GM12878 (cell line): ENCODE data around the gene GPC2. TPM values are rescaled to one million over a fixed set of nuclear protein-coding genes. Genes with fewer than 3 reads are reported as not detected.
A peak's percentile ranks its signal among the peaks of the same experiment; 100 is the strongest.

ENCODE experiments used
- ATF7 ChIP-seq: fragments of 450-650 bp; IDR thresholded peaks from 2 replicates; pipeline ENCODE4 v1.6.1; 2016; ENCODE audit warnings: low read depth, mild to moderate bottlenecking
- CEBPB ChIP-seq, 2 experiments: fragments of 150-350 bp in 1 of 2; IDR thresholded peaks; 2 replicates each; pipeline ENCODE4 v1.6.1; 2012 to 2014; ENCODE audit warnings: low read depth in 2 of 2, low read length in 2 of 2, borderline replicate concordance in 1 of 2, inconsistent platforms in 1 of 2
- EGR1 ChIP-seq, 2 experiments: IDR thresholded peaks; 1 replicate in 1 of 2; 2 replicates in 1 of 2; pipeline ENCODE4 v1.6.1; 2011 to 2012; ENCODE audit warnings: low read depth in 2 of 2, low read length in 2 of 2, borderline replicate concordance in 1 of 2, mild to moderate bottlenecking in 1 of 2, moderate library complexity in 1 of 2
- HDGF ChIP-seq: fragments of 450-650 bp; IDR thresholded peaks from 2 replicates; pipeline ENCODE4 v1.6.1; 2016; ENCODE audit warnings: antibody characterized with exemption
- IKZF2 ChIP-seq, 2 experiments: fragments of 450-650 bp; IDR thresholded peaks; 2 replicates each; pipeline ENCODE4 v1.6.1; 2017; ENCODE audit warnings: mild to moderate bottlenecking in 2 of 2, moderate library complexity in 2 of 2
- NFXL1 ChIP-seq: fragments of 450-650 bp; IDR thresholded peaks from 2 replicates; pipeline ENCODE4 v1.6.1; 2017; ENCODE audit warnings: antibody characterized with exemption, mild to moderate bottlenecking, borderline replicate concordance
- RAD51 ChIP-seq: fragments of 450-650 bp; IDR thresholded peaks from 2 replicates; pipeline ENCODE4 v1.6.1; 2016; ENCODE audit warnings: moderate library complexity, mild to moderate bottlenecking, inconsistent platforms
- RFX5 ChIP-seq: IDR thresholded peaks from 2 replicates; pipeline ENCODE4 v1.6.1; 2011; ENCODE audit warnings: low read depth, low read length, improper control_type of control experiment
- RUNX3 ChIP-seq: IDR thresholded peaks from 2 replicates; pipeline ENCODE4 v1.6.1; 2012; ENCODE audit warnings: low read length, inconsistent platforms
- SMARCA5 ChIP-seq: fragments of 450-650 bp; IDR thresholded peaks from 2 replicates; pipeline ENCODE4 v1.6.1; 2017; ENCODE audit warnings: mild to moderate bottlenecking
- SUPT20H ChIP-seq: IDR thresholded peaks from 2 replicates; pipeline ENCODE4 v1.6.1; 2011; ENCODE audit warnings: low read depth, mild to moderate bottlenecking, low read length, moderate library complexity, borderline replicate concordance; ENCODE audit not compliant: control insufficient read depth
- TARDBP ChIP-seq: IDR thresholded peaks from 2 replicates; pipeline ENCODE4 v1.6.1; 2016; ENCODE audit warnings: borderline replicate concordance
- ZNF274 ChIP-seq: IDR thresholded peaks from one replicate; pipeline ENCODE4 v1.8.0; 2011; ENCODE audit not compliant: insufficient read length, insufficient read depth
- polyA plus RNA-seq, 11 experiments: library from polyadenylated mRNA; depleted of rRNA in 4 of 11; unstranded in 6 of 11; stranded (reverse) in 5 of 11; fragments of >200 nt; fragmentation: Nextera tagmentation in 4 of 11; fragmentation: Illumina TruSeq in 1 of 11; extraction: Ambion mirVana in 4 of 11; extraction: Trizol in 1 of 11; gene quantifications; 1 replicate in 1 of 11; 2 replicates in 10 of 11; pipeline versions ENCODE4 v1.2.1 to v1.2.3, GENCODE V29; 2011 to 2016; ENCODE audit warnings: inconsistent platforms in 2 of 11, missing spikeins in 2 of 11, low read depth in 1 of 11
- total RNA-seq, 4 experiments: library from RNA; depleted of rRNA in 3 of 4; stranded (reverse); fragments of >200 nt in 3 of 4; fragmentation: Illumina TruSeq in 1 of 4; extraction: Trizol in 1 of 4; gene quantifications; 2 replicates each; pipeline versions ENCODE4 v1.2.1 to v1.2.3, GENCODE V29; 2013 to 2021
- TF ChIP-seq, protein P1 (sequence below): fragments of 450-650 bp; IDR thresholded peaks from 2 replicates; pipeline ENCODE4 v1.6.1; 2018; ENCODE audit warnings: borderline replicate concordance, mild to moderate bottlenecking; ENCODE audit not compliant: partially characterized antibody
- TF ChIP-seq, protein P2 (sequence below): fragments of 450-650 bp; formaldehyde crosslinking; IDR thresholded peaks from 2 replicates; pipeline ENCODE4 v1.5.0; 2022; ENCODE audit warnings: mild to moderate bottlenecking, missing genetic modification characterization
- TF ChIP-seq, protein P3 (sequence below): fragments of 450-650 bp; IDR thresholded peaks from 2 replicates; pipeline ENCODE4 v1.6.1; 2017; ENCODE audit warnings: borderline replicate concordance
- TF ChIP-seq, protein P4 (sequence below): fragments of 450-650 bp; IDR thresholded peaks from 2 replicates; pipeline ENCODE4 v1.6.1; 2017; ENCODE audit warnings: low read depth, mild to moderate bottlenecking, moderate library complexity
- TF ChIP-seq, protein P5 (sequence below): IDR thresholded peaks from 2 replicates; pipeline ENCODE4 v1.6.1; 2011; ENCODE audit warnings: low read depth, low read length, improper control_type of control experiment, borderline replicate concordance

Gene GPC2
- total and polyA plus RNA-seq, 10 of the 15 experiments (the other 5 are each of a cell fraction or from before 2014, with no cell fraction given): 0.19 to 6.3 (median 0.77) TPM

DNA sequence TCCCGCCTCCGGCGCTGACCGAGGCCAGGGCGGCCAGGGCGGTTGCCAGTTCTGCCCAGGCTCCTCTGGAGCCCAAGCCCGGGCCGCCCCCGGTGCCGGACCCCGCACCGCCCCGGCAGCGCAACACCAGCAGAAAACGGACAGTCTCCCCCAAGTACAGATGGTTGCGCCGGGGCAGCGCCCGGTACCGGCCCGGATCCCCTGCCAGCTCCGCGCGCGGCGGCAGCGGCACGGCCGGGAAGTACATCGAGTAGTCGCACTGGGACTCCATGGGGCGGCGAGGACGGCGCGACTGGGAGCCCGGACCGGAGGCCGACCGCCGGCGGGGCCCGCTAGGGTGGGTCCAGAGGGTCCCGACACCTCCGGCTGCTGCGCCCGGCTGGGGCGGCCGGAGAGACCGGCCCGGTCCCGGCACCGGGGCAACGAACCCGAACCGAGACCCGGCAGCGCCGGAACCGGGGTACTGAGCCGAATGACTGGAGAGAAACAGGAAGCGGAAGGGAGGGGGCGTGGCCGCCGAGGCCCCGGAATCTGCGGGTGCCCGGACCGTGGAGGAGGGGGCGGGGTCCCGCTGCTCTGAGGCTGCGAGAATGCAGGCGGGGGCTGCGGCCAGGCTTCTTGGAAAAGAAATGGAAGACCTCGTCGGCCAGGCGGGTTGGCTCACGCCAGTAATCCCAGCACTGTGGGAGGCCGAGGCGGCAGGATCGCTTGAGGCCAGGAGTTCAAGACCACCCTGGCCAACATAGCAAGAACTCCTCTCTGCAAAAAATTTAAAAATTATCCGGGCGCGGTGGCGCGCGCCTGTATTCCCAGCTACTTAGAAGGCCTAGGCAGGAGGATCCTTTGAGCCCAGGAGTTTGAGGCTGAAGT is 18.7 kb downstream of the GPC2 start, which contains the start of gene TRAPPC14 (continued):
- TF ChIP-seq ZNF274 (no peak), CEBPB (IDR thresholded peaks at IDR 0.05; ENCODE audit: borderline replicate concordance in 1 of 2, low read depth in 2 of 2, low read length in 2 of 2) (no peak), ATF7 (no peak), TARDBP (no peak), RAD51 (no peak), SUPT20H (no peak), SMARCA5 (no peak), HDGF (no peak), RUNX3 (peak; percentile 49), EGR1 (IDR thresholded peaks at IDR 0.05; ENCODE audit: borderline replicate concordance in 1 of 2, low read depth in 2 of 2, low read length in 2 of 2) (peak in 1 of 2 experiments; percentile 76; a peak in 1 of 3 replicates), IKZF2 (IDR thresholded peaks at IDR 0.05) (peak in 1 of 2 experiments; percentile 17; a peak in 1 of 4 replicates), RFX5 (no peak), NFXL1 (no peak)
- TF ChIP-seq, protein P1, sequence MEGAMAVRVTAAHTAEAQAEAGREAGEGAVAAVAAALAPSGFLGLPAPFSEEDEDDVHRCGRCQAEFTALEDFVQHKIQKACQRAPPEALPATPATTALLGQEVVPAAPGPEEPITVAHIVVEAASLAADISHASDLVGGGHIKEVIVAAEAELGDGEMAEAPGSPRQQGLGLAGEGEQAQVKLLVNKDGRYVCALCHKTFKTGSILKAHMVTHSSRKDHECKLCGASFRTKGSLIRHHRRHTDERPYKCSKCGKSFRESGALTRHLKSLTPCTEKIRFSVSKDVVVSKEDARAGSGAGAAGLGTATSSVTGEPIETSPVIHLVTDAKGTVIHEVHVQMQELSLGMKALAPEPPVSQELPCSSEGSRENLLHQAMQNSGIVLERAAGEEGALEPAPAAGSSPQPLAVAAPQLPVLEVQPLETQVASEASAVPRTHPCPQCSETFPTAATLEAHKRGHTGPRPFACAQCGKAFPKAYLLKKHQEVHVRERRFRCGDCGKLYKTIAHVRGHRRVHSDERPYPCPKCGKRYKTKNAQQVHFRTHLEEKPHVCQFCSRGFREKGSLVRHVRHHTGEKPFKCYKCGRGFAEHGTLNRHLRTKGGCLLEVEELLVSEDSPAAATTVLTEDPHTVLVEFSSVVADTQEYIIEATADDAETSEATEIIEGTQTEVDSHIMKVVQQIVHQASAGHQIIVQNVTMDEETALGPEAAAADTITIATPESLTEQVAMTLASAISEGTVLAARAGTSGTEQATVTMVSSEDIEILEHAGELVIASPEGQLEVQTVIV: peak; percentile 34
- TF ChIP-seq, protein P2, sequence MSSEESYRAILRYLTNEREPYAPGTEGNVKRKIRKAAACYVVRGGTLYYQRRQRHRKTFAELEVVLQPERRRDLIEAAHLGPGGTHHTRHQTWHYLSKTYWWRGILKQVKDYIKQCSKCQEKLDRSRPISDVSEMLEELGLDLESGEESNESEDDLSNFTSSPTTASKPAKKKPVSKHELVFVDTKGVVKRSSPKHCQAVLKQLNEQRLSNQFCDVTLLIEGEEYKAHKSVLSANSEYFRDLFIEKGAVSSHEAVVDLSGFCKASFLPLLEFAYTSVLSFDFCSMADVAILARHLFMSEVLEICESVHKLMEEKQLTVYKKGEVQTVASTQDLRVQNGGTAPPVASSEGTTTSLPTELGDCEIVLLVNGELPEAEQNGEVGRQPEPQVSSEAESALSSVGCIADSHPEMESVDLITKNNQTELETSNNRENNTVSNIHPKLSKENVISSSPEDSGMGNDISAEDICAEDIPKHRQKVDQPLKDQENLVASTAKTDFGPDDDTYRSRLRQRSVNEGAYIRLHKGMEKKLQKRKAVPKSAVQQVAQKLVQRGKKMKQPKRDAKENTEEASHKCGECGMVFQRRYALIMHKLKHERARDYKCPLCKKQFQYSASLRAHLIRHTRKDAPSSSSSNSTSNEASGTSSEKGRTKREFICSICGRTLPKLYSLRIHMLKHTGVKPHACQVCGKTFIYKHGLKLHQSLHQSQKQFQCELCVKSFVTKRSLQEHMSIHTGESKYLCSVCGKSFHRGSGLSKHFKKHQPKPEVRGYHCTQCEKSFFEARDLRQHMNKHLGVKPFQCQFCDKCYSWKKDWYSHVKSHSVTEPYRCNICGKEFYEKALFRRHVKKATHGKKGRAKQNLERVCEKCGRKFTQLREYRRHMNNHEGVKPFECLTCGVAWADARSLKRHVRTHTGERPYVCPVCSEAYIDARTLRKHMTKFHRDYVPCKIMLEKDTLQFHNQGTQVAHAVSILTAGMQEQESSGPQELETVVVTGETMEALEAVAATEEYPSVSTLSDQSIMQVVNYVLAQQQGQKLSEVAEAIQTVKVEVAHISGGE: no peak
- TF ChIP-seq, protein P3, sequence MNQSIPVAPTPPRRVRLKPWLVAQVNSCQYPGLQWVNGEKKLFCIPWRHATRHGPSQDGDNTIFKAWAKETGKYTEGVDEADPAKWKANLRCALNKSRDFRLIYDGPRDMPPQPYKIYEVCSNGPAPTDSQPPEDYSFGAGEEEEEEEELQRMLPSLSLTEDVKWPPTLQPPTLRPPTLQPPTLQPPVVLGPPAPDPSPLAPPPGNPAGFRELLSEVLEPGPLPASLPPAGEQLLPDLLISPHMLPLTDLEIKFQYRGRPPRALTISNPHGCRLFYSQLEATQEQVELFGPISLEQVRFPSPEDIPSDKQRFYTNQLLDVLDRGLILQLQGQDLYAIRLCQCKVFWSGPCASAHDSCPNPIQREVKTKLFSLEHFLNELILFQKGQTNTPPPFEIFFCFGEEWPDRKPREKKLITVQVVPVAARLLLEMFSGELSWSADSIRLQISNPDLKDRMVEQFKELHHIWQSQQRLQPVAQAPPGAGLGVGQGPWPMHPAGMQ: no peak
- TF ChIP-seq, protein P4, sequence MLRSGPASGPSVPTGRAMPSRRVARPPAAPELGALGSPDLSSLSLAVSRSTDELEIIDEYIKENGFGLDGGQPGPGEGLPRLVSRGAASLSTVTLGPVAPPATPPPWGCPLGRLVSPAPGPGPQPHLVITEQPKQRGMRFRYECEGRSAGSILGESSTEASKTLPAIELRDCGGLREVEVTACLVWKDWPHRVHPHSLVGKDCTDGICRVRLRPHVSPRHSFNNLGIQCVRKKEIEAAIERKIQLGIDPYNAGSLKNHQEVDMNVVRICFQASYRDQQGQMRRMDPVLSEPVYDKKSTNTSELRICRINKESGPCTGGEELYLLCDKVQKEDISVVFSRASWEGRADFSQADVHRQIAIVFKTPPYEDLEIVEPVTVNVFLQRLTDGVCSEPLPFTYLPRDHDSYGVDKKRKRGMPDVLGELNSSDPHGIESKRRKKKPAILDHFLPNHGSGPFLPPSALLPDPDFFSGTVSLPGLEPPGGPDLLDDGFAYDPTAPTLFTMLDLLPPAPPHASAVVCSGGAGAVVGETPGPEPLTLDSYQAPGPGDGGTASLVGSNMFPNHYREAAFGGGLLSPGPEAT: peak; percentile 38; the same call in 1 of the 2 replicates
- TF ChIP-seq, protein P5, sequence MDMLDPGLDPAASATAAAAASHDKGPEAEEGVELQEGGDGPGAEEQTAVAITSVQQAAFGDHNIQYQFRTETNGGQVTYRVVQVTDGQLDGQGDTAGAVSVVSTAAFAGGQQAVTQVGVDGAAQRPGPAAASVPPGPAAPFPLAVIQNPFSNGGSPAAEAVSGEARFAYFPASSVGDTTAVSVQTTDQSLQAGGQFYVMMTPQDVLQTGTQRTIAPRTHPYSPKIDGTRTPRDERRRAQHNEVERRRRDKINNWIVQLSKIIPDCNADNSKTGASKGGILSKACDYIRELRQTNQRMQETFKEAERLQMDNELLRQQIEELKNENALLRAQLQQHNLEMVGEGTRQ: no peak
